HCT116 (cell line): ENCODE data around the gene SNX22.

Source experiments
- ATF3 ChIP-seq: IDR thresholded peaks from 2 replicates; pipeline ENCODE4 v1.6.1; 2012
- CEBPB ChIP-seq: IDR thresholded peaks from 2 replicates; pipeline ENCODE4 v1.6.1; 2012; ENCODE audit warnings: low read depth
- EZH2phosphoT487 ChIP-seq: fragments of 200-600 bp; IDR thresholded peaks from 2 replicates; pipeline ENCODE4 v1.6.1; 2018; ENCODE audit warnings: antibody characterized with exemption, borderline replicate concordance
- JUND ChIP-seq: IDR thresholded peaks from 2 replicates; pipeline ENCODE4 v1.6.1; 2012
- POLR2A ChIP-seq: IDR thresholded peaks from 2 replicates; pipeline ENCODE4 v1.7.0; 2011; ENCODE audit warnings: borderline replicate concordance; ENCODE audit not compliant: insufficient read depth, insufficient read length; ENCODE audit errors: extremely low read depth
- POLR2AphosphoS5 ChIP-seq: IDR thresholded peaks from 2 replicates; pipeline ENCODE4 v1.6.1; 2011; ENCODE audit warnings: mild to moderate bottlenecking, low read depth, low read length, moderate library complexity
- RAD21 ChIP-seq: IDR thresholded peaks from 2 replicates; pipeline ENCODE4 v1.6.1; 2012; ENCODE audit warnings: low read depth, mild to moderate bottlenecking
- TCF7L2 ChIP-seq: IDR thresholded peaks from 2 replicates; pipeline ENCODE4 v1.7.0; 2011; ENCODE audit warnings: borderline replicate concordance, inconsistent platforms; ENCODE audit not compliant: insufficient read depth, insufficient read length; ENCODE audit errors: extremely low read depth
- TF ChIP-seq, protein P1 (sequence below): IDR thresholded peaks from 2 replicates; pipeline ENCODE4 v1.6.1; 2012; ENCODE audit warnings: low read depth
- TF ChIP-seq, protein P2 (sequence below), 3 experiments: fragments of 200-600 bp in 1 of 3; sonication (generic) in 1 of 3; IDR thresholded peaks in 2 of 3; conservative IDR thresholded peaks in 1 of 3; 2 replicates each; pipeline ENCODE4 v1.5.1; 2012 to 2017; ENCODE audit warnings: low read depth in 2 of 3, low read length in 2 of 3, antibody characterized with exemption in 1 of 3, borderline replicate concordance in 1 of 3, control low read depth in 1 of 3, mild to moderate bottlenecking in 1 of 3, mixed read lengths in 1 of 3, mixed run types in 1 of 3, moderate library complexity in 1 of 3; ENCODE audit not compliant: insufficient read depth in 1 of 3

DNA sequence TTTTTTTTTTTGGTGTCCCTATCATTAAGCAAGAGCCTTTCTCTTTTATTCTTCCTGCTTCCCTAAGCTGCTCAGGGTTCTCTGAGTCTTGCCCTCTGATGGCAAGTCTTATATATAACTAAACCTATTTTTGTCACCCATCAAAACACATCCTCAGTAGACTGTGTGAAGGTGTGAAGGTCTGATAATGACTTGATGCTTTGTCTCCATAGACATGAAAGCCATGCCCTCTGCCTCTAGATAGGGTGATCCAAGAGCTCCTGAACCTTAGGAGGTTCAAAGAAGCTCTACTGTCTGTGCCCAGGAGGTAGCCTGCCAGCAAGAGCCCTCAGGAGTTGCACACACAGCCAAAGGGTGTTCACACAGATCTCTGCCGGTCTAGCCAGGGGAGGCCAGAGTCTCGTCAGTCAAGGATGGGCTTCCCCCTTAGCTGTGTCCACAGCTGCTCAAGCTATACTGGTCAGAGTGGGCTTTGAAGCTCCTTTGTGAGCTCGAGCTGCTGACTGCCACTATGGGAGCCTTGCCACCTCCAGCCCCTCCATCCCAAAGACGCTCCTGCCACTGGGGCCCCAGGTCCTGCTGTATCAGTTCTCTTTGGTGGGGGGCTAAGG lies 13.1 kb upstream of the SNX22 start:
- TF ChIP-seq JUND: no peak
- no peak for TF ChIP-seq CEBPB
- no peak for TF ChIP-seq POLR2A
- TF ChIP-seq, protein P1, sequence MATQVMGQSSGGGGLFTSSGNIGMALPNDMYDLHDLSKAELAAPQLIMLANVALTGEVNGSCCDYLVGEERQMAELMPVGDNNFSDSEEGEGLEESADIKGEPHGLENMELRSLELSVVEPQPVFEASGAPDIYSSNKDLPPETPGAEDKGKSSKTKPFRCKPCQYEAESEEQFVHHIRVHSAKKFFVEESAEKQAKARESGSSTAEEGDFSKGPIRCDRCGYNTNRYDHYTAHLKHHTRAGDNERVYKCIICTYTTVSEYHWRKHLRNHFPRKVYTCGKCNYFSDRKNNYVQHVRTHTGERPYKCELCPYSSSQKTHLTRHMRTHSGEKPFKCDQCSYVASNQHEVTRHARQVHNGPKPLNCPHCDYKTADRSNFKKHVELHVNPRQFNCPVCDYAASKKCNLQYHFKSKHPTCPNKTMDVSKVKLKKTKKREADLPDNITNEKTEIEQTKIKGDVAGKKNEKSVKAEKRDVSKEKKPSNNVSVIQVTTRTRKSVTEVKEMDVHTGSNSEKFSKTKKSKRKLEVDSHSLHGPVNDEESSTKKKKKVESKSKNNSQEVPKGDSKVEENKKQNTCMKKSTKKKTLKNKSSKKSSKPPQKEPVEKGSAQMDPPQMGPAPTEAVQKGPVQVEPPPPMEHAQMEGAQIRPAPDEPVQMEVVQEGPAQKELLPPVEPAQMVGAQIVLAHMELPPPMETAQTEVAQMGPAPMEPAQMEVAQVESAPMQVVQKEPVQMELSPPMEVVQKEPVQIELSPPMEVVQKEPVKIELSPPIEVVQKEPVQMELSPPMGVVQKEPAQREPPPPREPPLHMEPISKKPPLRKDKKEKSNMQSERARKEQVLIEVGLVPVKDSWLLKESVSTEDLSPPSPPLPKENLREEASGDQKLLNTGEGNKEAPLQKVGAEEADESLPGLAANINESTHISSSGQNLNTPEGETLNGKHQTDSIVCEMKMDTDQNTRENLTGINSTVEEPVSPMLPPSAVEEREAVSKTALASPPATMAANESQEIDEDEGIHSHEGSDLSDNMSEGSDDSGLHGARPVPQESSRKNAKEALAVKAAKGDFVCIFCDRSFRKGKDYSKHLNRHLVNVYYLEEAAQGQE: no peak
- no peak for TF ChIP-seq RAD21
- TF ChIP-seq, protein P2, sequence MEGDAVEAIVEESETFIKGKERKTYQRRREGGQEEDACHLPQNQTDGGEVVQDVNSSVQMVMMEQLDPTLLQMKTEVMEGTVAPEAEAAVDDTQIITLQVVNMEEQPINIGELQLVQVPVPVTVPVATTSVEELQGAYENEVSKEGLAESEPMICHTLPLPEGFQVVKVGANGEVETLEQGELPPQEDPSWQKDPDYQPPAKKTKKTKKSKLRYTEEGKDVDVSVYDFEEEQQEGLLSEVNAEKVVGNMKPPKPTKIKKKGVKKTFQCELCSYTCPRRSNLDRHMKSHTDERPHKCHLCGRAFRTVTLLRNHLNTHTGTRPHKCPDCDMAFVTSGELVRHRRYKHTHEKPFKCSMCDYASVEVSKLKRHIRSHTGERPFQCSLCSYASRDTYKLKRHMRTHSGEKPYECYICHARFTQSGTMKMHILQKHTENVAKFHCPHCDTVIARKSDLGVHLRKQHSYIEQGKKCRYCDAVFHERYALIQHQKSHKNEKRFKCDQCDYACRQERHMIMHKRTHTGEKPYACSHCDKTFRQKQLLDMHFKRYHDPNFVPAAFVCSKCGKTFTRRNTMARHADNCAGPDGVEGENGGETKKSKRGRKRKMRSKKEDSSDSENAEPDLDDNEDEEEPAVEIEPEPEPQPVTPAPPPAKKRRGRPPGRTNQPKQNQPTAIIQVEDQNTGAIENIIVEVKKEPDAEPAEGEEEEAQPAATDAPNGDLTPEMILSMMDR (IDR thresholded peaks at IDR 0.05 in 2 of 3, conservative IDR thresholded peaks at IDR 0.05 in 1 of 3; ENCODE audit: borderline replicate concordance in 1 of 3, insufficient read depth in 1 of 3, low read depth in 2 of 3, low read length in 2 of 3): no peak
- TF ChIP-seq POLR2AphosphoS5: no peak
- TF ChIP-seq EZH2phosphoT487: no peak
- TF ChIP-seq TCF7L2: no peak
- no peak for TF ChIP-seq ATF3
